Putamen (tissue), 1 donor: ENCODE data around the gene DOK7.

Source experiments
- DNase-seq: peaks from one replicate; pipeline ENCODE4 v3.0.0-alpha.2; 2016; ENCODE audit warnings: low spot score

Gene DOK7

DNA sequence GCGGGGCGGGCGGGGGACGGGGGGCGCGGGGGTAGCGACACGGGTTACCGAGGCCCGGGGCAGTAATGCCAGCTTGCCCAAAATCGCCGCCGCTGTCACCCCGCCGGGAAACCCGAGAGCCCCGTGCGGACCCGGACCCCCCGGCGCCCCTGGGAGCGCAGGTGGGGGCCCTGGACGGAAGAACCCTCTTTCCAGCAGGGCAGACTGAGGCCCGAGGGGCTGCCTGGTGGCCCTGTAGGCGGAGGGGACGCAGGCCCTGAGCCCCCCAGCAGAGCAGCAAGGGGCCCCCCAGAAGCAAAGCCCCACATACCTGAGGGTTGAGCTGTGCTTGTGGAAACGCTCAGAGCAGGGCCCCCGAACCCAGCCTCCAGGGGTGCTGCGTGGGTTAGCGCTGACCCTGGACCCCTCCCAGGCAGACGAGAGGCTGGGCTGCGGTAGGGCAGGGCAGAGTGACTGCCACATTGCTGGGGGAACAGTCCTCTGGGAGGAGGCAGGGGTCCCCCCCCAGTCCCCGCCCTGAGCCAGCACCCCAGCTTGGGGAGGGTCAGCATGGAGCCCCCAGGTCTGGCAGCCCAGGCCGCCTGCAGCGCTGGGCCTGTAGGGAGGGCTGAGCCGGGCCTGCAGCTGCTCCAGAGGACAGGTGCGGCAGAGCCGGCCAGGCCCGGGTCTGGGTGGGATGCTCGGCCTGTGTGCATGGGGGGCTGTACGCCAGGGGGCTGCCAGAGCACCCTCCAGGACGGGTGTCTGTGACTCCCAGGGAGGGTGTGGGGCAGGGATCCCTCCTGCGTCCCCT lies 646 bp downstream of the DOK7 start:
- no peak for DNase-seq

DNA sequence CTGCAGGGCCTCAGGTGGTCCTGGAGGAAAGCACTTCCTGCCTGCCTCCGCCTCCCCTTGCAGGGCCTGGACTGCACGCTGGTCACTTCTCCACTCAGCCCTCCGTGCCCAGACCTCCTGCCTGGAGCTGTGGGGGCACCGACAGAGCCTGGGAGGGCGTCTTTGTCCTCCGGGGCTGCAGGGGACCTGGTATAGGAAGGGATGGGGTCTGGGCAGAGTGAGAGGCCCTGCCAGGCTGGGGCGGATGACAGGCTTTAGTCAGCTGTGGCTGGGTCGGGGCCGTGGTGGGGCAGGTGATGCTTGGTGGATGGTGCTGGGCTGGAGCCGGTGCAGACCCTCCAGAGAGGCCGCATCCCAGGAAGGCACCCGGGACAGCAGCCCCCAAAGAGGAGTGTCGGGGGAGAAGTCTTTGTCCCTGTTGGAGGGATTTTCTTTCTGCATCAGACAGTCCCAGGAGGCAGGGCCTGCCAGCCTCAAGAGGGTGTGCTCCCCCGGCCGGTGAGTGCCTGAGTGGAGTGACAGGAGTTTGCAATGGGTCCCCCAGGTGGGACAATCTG lies 1.3 kb downstream of the DOK7 start:
- DNase-seq: no peak

DNA sequence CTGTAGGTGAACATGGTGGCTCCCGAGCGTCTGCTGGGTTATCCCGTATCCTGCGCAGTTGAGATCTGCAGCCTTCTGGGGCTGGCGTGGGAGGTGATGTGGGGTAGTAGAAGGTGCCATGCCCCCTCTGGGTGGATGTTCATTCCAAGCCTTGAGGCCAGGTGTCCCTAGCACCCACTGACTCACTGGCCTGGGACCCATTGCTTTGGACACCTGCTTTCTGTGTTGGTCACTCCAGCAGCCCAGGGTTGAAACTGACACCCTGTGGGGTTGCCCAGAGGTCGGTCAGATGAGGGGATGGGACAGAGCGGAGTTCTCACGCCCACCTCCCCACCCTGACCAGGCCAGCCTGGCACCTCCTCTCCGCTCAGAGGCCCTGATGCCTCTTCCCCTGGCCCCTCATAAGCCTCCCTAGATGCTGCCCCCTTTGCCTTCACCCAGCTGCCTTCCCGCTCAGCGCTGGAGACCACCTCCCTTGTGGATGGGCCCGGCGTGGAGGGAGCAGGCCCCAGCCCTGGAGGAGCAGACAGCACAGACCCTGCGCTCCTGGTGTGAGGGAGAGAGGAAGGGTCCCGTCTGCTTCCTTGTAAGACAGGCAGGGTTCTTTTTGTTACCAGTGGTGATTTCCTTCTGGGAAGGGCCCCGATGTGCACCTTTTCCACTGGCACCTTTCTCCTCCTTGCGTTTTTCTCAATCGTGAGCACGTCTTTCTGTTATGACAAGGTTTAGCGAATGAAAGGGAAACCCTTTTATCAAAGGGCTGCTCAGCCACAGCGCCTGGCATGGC lies 2.0 kb downstream of the DOK7 start:
- DNase-seq: no peak

DNA sequence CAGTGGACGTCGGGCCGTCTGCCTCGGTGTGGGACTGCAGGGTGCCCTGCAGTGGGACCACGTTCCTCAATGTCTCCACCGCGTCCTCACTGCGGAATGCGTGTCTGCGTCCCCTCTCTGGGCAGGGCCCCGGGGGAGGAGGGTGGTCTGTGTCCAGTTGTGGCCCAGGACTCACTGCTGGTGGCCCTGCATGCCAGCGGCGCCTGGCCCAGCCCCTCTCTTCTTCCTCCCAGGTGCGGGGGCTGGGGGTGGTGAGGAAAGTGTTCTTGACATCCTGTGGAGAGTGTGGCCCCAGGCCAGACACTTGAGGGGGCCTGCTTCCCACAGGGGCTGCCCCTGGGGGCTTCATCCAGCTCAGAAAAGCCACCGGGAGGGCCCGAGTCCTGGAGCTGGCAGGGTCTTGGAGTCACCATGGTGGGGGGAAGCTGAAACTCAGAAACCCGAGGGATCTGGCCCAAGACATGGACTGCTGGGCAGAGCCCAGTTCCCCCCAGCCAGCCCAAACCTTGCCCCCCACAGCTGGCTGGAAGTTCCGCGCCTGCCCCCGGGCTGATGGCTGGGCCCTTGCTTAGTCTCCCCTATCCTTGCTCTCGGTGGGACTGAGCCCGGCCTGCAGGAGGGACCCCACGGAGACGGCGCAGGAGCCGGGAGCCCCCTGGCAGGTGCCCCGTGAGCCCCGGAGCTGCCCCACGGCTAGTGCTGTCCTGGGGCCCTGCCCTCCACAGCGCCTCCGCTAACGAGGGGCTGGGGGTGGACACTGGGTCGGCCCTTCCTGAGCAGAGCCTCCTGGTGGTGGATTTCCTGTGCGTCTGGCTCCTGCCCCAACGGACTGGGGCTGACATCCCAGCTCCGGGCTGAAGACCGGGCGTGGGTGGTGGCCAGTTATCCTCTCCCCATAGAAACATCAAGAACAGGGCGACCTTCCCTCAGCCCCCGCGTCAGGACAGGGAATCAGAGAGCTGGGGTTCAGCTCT lies 2.9 kb downstream of the DOK7 start:
- no peak for DNase-seq

DNA sequence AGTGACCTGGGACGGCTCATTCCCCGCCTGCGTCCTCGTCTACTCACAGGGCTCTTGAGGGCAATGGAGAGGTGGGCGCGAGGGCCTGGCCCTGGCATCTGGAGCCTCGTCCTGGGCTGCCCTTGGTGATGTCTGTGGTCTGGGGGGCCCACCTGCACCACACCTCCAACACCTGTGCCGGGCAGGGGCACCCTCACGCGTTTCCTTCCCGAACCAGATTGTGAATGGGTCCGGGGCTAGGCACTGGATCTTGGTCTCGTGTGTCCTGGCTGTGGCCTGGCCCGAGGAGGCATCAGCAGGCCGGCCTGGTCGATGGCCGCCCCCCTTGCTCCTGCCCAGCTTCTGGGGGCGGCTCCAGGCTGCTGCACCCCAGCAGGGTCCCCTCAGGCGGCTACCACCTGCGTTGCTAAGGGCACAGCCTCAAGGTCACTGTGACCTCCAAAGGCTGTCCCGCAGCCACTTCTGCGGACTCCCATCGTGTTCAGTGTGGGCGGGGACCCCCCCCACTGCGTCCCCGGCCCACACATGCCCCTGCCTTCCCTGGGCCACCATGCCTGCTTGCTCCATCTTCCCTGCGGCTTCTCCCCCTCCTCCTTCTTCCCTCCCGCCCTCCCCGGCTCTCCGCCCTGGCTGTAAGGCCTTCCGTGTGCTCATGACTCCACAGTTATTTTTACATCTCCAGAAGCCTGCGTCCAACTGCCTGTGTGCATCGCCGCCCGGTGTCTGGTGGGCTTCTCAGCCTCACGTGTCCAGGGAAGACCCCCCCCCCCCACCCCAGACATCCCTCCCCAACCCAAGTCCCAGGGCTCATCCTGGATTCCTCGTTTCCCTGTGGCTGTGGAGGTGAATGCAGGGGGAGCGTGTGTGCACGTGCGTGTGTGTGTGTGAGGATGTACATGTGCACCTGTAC lies 3.8 kb downstream of the DOK7 start:
- DNase-seq: no peak

DNA sequence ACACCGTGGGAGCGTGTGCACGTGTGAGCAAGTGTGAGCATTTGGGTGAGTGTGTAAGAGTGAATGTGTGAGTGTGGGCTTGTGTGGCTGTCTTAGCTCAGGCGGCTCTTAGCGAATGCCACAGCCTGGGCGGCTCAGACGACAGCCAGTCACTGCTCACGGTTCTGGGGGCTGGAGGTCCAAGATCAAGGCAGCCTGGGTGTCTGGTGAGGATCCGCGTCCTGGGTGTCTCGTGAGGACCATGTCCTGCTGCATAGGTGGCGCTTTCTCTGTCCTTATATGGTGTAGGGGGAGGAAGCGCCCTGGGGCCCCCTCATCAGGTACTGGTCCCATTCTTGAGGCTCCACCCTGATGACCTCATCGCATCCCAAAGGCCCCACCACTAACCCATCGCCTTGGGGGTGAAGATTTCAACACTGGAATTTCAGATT lies 4.5 kb downstream of the DOK7 start:
- no peak for DNase-seq

DNA sequence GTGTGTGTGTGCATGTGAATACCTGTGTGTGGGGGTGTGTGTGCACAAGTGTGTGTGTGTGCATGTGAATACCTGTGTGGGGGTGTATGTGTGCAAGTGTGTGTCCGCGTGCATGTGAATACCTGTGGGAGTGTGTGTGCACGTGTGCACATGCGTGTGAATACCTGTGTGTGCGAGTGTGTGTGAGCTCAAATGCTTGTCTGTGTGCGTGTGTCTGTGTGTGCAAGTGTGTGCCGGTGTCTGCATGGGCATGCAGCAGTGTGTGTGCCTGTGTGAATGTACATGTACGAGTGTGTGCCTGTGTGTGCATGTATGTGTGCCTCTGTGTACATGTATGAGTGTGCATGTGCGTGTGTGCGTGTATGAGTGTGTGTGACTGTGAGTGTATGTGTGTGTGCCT lies 5.0 kb downstream of the DOK7 start:
- no peak for DNase-seq

DNA sequence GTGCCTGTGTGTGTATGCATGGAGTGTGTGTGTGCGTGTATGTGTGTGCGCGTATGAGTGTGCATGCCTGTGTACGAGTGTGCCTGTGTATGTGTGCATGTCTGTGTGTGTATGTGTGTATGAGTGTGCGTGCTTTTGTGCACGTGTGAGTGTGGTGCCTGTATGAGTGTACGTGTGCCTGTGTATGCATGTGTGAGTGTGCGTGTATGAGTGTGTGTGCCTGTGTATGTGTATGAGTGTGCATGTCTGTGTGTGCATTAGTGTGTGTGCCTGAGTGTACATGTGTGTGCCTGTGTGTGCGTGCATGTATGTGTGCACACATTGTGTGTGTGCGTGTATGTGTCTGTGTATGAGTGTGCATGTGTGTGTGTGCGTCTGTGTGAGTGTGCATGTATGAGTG lies 5.7 kb downstream of the DOK7 start:
- DNase-seq: no peak

DNA sequence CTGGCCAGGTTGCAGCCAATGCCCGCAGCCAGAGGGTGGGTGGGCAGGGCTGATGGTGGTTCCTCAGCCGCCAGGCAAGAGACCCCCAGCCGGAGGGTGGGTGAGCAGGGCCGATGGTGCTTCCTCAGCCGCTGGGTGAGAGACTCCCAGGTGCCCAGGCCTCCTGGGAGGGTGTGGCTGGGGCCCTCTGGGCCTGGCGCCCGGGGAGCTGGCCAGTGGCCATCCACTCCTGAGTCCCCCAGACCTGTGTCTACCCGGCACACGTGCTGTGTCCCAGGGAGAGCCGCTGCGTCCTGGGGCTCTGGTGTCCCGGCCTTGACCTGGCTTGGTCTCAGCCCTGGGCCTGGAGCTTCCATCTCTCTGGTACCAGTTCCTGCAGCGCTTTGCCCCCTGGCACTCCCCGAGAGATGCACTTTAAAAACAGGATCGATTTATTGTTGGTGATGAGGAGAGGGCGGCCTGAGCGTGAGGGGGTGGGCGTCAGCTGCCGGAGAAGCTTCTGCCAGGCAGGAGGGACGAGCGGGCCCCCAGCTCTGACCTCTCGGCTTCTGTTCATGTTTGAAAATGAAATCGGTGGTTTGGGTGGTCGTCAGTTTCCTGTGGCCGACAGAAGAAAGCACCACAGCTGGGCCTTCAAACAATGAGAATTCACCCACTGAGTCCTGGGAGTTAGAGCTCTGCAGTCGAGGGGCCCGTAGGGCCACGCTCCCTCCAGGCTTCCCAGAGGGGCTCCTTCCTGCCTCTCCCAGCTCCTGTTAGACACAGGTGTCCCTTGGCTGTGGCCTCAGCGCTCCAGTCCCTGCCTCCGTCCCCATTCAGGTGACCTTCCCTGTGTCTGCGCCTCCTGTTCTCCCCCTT lies 6.5 kb downstream of the DOK7 start:
- no peak for DNase-seq

DNA sequence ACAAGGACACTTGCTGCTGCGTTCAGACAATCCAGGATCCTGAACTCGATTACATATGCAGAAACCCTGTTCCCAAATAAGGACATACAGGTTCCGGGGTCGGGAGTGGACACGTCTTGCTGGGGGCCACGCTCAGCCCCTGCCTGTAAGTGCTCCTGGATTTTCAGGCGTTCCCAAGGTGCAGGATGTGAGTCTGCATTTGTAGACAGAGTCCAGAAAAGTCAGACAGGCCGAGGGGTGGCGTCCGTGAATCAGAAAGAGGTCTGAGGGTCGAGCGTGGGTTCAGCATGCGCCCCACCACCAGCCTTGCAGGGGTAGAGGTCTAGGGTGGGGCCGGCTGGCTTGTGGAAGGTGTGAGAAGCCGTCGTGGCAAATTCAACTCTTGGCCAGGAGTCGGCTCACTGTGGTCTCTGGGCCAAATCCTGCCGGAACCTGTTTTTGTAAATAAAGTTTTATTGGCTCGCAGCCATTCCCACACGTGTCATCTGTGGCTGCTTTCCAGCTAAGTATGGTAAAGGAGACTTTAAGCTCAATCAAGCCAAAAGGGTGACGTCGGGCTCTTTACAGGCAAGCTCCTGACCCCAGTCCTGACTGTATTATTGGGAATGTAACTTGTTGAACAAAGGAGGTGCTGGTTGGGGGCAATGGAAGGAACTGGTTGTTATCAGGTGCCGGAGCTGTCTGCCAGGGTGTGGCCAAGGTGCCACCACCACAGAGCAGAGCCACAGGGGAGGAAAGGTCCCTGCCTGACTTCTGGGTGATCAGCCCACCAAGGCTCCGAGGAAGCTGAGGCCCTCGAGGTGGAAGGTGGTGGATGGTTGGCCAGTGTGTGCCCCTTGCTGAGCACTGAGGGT lies 7.4 kb downstream of the DOK7 start:
- DNase-seq: no peak

DNA sequence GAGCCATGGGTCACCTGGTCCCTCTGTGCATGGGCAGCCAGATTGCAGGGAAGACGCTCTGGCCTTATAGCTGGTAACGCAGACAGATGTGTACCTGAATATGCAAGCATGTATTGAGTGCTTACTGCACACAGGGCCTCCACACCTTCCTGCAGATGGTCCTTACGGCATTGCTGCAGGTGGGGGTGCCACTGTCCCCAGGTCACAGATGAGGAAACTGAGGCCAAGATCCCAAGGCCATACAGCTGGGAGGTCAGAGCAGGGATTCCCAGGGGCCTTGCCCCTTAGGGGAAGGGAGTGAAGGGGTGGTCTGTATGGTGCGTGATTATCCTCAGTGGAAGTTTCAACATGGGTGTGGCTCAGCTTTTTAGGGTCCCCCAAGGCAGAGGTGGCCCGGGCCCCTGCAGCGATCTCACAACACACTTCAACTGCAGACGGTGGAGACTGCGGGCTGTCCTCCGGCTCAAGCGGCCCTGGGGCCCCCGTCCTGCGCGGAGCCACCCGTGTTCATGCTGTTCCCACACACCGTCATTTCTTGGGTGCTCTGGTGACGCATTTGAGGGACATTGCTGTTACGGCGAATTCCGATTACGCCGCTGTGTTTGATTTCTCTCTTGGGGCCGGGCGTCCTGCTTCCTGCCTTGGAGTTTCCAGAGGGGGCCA lies 8.1 kb downstream of the DOK7 start:
- no peak for DNase-seq

DNA sequence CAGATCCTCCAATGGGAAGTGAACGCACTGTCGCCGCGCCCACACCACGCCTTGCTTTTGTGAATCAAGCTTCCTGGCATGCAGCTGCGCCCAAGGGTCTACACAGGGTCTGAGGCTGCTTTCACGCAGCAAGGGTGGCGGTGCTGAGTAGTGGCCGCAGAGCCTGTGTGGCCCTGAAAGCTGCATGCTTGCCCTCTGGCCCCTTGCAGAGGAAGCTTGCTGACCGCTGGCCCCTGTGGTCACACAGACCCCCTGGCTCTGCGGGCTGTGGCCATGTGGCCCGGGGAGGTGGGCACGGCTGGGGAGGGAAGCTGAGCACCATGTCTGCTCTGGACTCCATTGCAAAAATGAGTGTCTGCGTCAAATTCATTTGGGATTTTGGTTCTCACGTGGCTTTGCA lies 8.8 kb downstream of the DOK7 start:
- no peak for DNase-seq

DNA sequence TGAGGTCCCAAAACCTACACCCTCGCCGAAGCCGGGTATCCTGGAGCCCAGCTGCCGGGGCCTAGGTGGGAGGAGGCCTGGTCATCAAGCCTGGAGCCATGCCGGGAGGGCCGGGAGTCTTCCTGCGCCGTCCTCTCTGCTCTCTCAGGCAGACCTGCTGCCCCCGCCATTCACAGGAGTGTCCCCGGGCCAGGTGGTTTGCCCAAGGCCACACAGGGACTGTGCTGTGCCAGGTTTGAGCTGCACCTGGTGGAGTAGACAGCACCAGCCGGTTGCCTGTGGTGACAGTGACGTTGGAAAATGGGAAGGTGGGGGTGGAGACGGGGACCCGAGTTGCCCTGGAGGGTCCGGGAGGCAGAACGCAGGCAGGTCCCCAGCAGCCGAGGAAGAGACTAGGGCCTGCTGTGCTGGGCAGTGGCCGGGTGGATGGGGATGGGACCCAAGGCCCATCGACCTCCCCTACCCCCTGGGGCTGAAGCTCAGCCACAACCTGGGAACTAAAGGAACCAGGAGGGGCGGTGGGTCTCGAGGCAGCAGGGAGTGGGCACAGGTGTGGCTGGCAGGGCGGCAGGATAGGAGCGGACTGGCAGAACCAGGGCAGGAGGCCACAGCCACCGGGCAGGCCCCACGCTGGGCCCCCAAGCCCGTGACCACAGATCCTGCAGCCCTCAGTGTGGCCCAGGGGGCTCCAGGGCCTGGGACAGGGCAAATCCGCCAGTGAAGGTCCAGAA lies 9.5 kb downstream of the DOK7 start:
- DNase-seq: no peak

DNA sequence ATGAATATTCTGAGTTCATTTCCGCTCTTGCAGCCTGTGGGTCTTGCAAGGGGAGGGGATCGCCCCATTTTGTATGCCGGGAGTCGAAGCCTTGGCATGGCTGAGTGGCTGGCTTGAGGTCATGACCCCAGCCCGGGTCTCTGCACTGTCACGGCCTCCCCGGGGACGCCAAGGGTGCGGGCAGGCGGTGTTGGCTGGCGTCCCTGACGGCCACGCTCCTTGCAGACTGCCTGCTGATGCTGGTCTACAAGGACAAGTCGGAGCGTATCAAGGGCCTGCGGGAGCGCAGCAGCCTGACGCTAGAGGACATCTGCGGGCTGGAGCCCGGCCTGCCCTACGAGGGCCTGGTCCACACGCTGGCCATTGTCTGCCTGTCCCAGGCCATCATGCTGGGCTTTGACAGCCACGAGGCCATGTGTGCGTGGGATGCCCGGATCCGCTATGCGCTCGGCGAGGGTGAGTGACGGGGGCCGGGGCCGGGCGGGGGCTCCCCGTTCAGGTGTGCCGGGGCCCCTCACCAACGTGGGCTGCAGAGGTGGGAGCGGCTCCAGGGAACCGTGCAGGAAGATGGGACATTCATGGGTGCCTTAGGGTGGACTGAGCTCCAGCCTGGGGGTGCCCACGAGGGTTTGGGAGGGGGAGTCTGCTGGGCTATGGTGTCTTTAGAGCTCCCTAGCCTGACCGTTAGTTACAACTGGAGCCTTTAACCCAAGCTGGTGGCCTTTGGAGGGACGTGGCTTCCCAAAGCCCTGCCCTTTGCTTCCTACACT lies 10.3 kb downstream of the DOK7 start:
- no peak for DNase-seq

DNA sequence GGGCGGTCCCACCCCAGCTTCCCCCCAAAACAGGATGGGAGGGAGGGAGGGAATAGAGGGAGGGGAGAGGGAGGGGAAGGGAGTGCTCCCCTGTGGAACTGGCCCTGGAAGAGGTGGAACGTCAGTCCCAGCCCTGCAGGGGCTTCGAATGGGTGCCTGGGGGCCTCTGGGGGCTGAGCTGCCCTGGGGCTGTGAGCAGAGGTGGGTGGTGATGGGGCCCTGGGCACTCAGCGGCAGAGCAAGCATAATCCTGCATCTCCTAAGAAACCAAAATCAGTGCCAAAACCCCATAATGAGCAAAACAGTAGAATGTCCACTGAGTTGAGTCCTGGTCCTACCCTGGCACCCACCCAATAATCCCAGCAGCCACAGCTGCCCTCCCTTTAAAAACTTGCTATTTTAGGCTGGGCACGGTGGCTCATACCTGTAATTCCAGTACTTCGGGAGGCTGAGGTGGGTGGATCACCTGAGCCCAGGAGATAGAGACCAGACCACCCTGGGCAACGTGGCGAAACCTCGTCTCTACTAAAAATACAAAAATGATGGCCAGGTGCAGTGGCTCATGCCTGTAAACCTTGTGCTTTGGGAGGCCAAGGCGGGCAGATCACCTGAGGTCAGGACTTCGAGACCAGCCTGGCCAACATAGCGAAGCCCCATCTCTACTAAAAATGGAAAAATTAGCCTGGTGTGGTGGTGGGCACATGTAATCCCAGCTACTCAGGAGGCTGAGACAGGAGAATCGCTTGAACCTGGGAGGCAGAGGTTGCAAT lies 11.1 kb downstream of the DOK7 start:
- DNase-seq: no peak

DNA sequence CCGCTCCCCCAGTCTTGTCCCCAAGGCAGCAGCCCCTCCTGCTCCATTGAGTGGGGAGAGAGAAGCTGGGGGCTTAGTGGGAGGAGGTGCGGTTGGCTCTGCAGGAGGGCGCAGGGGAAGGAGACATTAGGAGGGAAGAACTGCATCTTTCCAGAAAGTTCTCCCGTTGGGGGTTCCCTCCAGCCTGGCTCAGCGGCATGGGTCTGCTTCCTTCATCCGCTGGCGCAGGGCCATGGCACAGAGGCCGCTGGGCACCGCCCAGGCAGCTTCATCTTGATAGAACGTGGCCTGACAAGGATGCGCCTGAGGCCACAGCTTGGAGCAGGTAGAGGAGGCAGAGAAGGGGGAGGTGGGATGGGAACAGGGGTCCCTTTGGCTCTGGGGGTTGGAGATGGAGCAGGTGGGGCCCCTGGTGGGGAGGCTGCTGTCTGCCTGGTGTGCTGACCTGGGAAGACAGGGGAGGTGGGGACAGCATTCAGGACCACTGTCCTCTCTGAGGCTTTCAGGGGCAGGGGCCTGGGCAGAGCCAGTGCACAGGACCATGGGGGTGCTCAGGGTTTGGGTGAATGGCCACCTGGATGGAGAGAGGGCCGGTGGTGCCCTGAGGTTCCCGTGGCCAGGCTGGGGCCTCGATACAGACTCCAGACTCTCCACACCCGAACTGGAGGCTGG lies 12.1 kb downstream of the DOK7 start:
- no peak for DNase-seq
